Epithelial cell of prostate (primary cell): ENCODE measurements around the gene TBX3.
A peak's percentile ranks its signal among the peaks of the same experiment; 100 is the strongest.

Experiments used
- DNase-seq: peaks from one replicate; pipeline ENCODE4 v3.0.0-alpha.2; 2011; ENCODE audit warnings: low read depth, low spot score
- H3K27ac ChIP-seq: fragments of 450-650 bp; 2 replicates; pipeline ENCODE4 v1.5.1; 2017; ENCODE audit warnings: mild to moderate bottlenecking

Gene TBX3

GRCh38 chr12:114684870-114685273 lies 897 bp upstream of the TBX3 start:
- no peak for DNase-seq
- peak overlapping the region; percentile 96 for H3K27ac ChIP-seq

GRCh38 chr12:114683709-114684097 lies 272 bp downstream of the TBX3 start:
- peak overlapping the region; percentile 96 for H3K27ac ChIP-seq
- no peak for DNase-seq

GRCh38 chr12:114682785-114683708 lies 928 bp downstream of the TBX3 start:
- peak overlapping the region; percentile 96 for H3K27ac ChIP-seq
- DNase-seq = no peak

- no peak for DNase-seq
- H3K27ac ChIP-seq = peak overlapping the region; percentile 96
Observed at GRCh38 chr12:114682106-114682784, 1.7 kb downstream of the TBX3 start.

- H3K27ac ChIP-seq = peak overlapping the region; percentile 96
Observed at GRCh38 chr12:114681116-114681871, 2.7 kb downstream of the TBX3 start.

GRCh38 chr12:114680604-114681069 lies 3.3 kb downstream of the TBX3 start:
- no peak for DNase-seq
- H3K27ac ChIP-seq = peak overlapping the region; percentile 96

More at GRCh38 chr12:114681116-114681871, 2.7 kb downstream of the TBX3 start:
- DNase-seq = no peak

- peak overlapping the region; percentile 96 for H3K27ac ChIP-seq
- no peak for DNase-seq
Observed at GRCh38 chr12:114679942-114680341, 4.0 kb downstream of the TBX3 start.

GRCh38 chr12:114679452-114679875 lies 4.5 kb downstream of the TBX3 start:
- peak overlapping the region; percentile 96 for H3K27ac ChIP-seq
- no peak for DNase-seq

GRCh38 chr12:114678718-114679117 lies 5.3 kb downstream of the TBX3 start:
- peak overlapping the region; percentile 96 for H3K27ac ChIP-seq
- no peak for DNase-seq

GRCh38 chr12:114678028-114678427 lies 5.9 kb downstream of the TBX3 start:
- no peak for DNase-seq
- peak overlapping the region; percentile 96 for H3K27ac ChIP-seq

- no peak for DNase-seq
- peak overlapping the region; percentile 96 for H3K27ac ChIP-seq
Observed at GRCh38 chr12:114676142-114676741, 7.7 kb downstream of the TBX3 start.

GRCh38 chr12:114674251-114675047 lies 9.5 kb downstream of the TBX3 start:
- DNase-seq = no peak
- H3K27ac ChIP-seq = peak overlapping the region; percentile 96

GRCh38 chr12:114673901-114674250 lies 10.1 kb downstream of the TBX3 start:
- peak overlapping the region; percentile 96 for H3K27ac ChIP-seq

GRCh38 chr12:114673169-114673833 lies 10.7 kb downstream of the TBX3 start:
- H3K27ac ChIP-seq = peak overlapping the region; percentile 96
- no peak for DNase-seq

More at GRCh38 chr12:114673901-114674250, 10.1 kb downstream of the TBX3 start:
- DNase-seq = no peak

- no peak for DNase-seq
- H3K27ac ChIP-seq = peak overlapping the region; percentile 96
Observed at GRCh38 chr12:114672817-114673168, 11.2 kb downstream of the TBX3 start.

- no peak for DNase-seq
- H3K27ac ChIP-seq = peak overlapping the region; percentile 96
Observed at GRCh38 chr12:114671443-114672411, 12.2 kb downstream of the TBX3 start.

- peak overlapping the region; percentile 96 for H3K27ac ChIP-seq
Observed at GRCh38 chr12:114671066-114671442, 12.9 kb downstream of the TBX3 start.

More at GRCh38 chr12:114671066-114671442, 12.9 kb downstream of the TBX3 start:
- DNase-seq = no peak
